Mesenchymal stem cell (in vitro differentiated cells and primary cell): ENCODE measurements around the gene ST8SIA2.

Experiments used
- DNase-seq: peaks from one replicate; pipeline ENCODE4 v3.0.0-alpha.2; 2013
- H2AFZ ChIP-seq: one replicate; pipeline ENCODE4 v1.6.1; 2013; ENCODE audit warnings: low read depth, mild to moderate bottlenecking, control low read depth, inconsistent platforms, low read length, moderate library complexity
- H2AK5ac ChIP-seq: 2 replicates; pipeline ENCODE4 v1.6.1; 2013; ENCODE audit warnings: low read length, moderate library complexity, mild to moderate bottlenecking, inconsistent platforms; ENCODE audit not compliant: severe bottlenecking
- H2BK120ac ChIP-seq: one replicate; pipeline ENCODE4 v1.6.1; 2013; ENCODE audit warnings: low read depth, mild to moderate bottlenecking, inconsistent platforms, low read length, moderate library complexity
- H2BK12ac ChIP-seq, 2 experiments: one replicate each; pipeline ENCODE4 v1.6.1; 2013; ENCODE audit warnings: inconsistent platforms in 2 of 2, low read length in 2 of 2, mild to moderate bottlenecking in 2 of 2, moderate library complexity in 2 of 2, control low read depth in 1 of 2
- H2BK15ac ChIP-seq: one replicate; pipeline ENCODE4 v1.6.1; 2013; ENCODE audit warnings: mild to moderate bottlenecking, low read depth, inconsistent platforms; ENCODE audit not compliant: poor library complexity, severe bottlenecking
- H2BK5ac ChIP-seq: 2 replicates; pipeline ENCODE4 v1.6.1; 2013; ENCODE audit warnings: low read depth, mild to moderate bottlenecking, low read length, control low read depth, inconsistent platforms; ENCODE audit not compliant: poor library complexity, severe bottlenecking
- H3K14ac ChIP-seq, 2 experiments: one replicate each; pipeline ENCODE4 v1.6.1; 2013; ENCODE audit warnings: inconsistent platforms in 2 of 2, low read length in 2 of 2, control low read depth in 1 of 2, mild to moderate bottlenecking in 1 of 2, moderate library complexity in 1 of 2
- H3K18ac ChIP-seq, 2 experiments: one replicate each; pipeline ENCODE4 v1.6.1; 2013; ENCODE audit warnings: inconsistent platforms in 2 of 2, low read length in 2 of 2, control low read depth in 1 of 2, low read depth in 1 of 2, mild to moderate bottlenecking in 1 of 2
- H3K23ac ChIP-seq, 2 experiments: one replicate each; pipeline ENCODE4 v1.6.1; 2013; ENCODE audit warnings: inconsistent platforms in 2 of 2, low read length in 2 of 2, mild to moderate bottlenecking in 2 of 2, moderate library complexity in 2 of 2, control low read depth in 1 of 2
- H3K27ac ChIP-seq: 2 replicates; pipeline ENCODE4 v1.5.1; 2013; ENCODE audit warnings: mild to moderate bottlenecking, moderate library complexity, low read length, control low read depth, inconsistent platforms; ENCODE audit not compliant: poor library complexity, severe bottlenecking
- H3K27me3 ChIP-seq, 2 experiments: 2 replicates each; pipeline versions ENCODE4 v1.6.1 to v1.7.0; 2013; ENCODE audit warnings: low read length in 2 of 2, mild to moderate bottlenecking in 2 of 2, moderate library complexity in 2 of 2, control low read depth in 1 of 2, inconsistent platforms in 1 of 2; ENCODE audit not compliant: control insufficient read depth in 1 of 2, insufficient read depth in 1 of 2
- H3K36me3 ChIP-seq, 2 experiments: 2 replicates each; pipeline versions ENCODE4 v1.6.1 to v1.7.0; 2013; ENCODE audit warnings: low read length in 2 of 2, control low read depth in 1 of 2, inconsistent platforms in 1 of 2, low read depth in 1 of 2, mild to moderate bottlenecking in 1 of 2; ENCODE audit not compliant: insufficient read depth in 2 of 2, control insufficient read depth in 1 of 2
- H3K4ac ChIP-seq, 2 experiments: one replicate each; pipeline ENCODE4 v1.6.1; 2013; ENCODE audit warnings: inconsistent platforms in 2 of 2, low read length in 2 of 2, mild to moderate bottlenecking in 2 of 2, moderate library complexity in 2 of 2, control low read depth in 1 of 2, low read depth in 1 of 2
- H3K4me1 ChIP-seq: 2 replicates; pipeline ENCODE4 v1.6.1; 2013; ENCODE audit warnings: low read depth, low read length, control low read depth; ENCODE audit not compliant: control insufficient read depth, insufficient read depth
- H3K4me2 ChIP-seq: 2 replicates; pipeline ENCODE4 v1.6.1; 2013; ENCODE audit warnings: low read length, mild to moderate bottlenecking, inconsistent platforms; ENCODE audit not compliant: poor library complexity, severe bottlenecking
- H3K4me3 ChIP-seq, 2 experiments: 2 replicates each; pipeline versions ENCODE4 v1.5.1 to v1.7.0; 2013; ENCODE audit warnings: low read length in 2 of 2, mild to moderate bottlenecking in 2 of 2, control low read depth in 1 of 2, low read depth in 1 of 2; ENCODE audit not compliant: insufficient read depth in 1 of 2
- H3K79me1 ChIP-seq: replicated peaks from 2 replicates; pipeline ENCODE4 v1.6.1; 2013; ENCODE audit warnings: mild to moderate bottlenecking, control low read depth, low read length, inconsistent platforms; ENCODE audit not compliant: poor library complexity, severe bottlenecking
- H3K9ac ChIP-seq: 2 replicates; pipeline ENCODE4 v1.7.0; 2013; ENCODE audit warnings: mild to moderate bottlenecking, low read length, moderate library complexity
- H3K9me3 ChIP-seq: 2 replicates; pipeline ENCODE4 v1.7.0; 2013; ENCODE audit warnings: mild to moderate bottlenecking, low read length; ENCODE audit not compliant: control insufficient read depth
- H4K8ac ChIP-seq: one replicate; pipeline ENCODE4 v1.6.1; 2013; ENCODE audit warnings: inconsistent platforms, mild to moderate bottlenecking, low read length, moderate library complexity
- H4K91ac ChIP-seq: one replicate; pipeline ENCODE4 v1.6.1; 2013; ENCODE audit warnings: mild to moderate bottlenecking, low read length, inconsistent platforms
- WGBS: methylation state at CpG from one replicate; pipeline ENCODE4 v1.1.7; 2013; ENCODE audit warnings: mixed read lengths; 5-methylcytosine and 5-hydroxymethylcytosine counted together

ST8SIA2 gene

DNA sequence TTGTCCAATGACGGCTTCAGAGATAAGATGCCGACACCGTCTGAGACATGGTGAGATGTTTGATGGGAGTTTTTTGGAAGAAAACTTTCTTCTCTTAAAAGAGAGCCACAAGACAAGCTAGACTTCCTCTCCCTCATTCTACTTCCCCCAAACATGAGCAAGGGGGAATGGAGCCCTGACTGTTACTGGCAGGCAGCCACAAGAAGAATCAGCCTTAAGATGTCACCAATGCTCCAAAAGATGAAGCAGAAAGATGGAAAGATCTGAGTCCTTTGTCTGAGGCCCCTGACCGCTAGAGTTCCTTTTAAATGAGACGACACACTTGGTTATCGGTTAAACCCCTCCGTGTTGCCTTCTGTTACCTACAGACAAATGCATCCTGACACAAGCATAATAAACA lies 108.7 kb downstream of the ST8SIA2 start:
- Histone ChIP-seq H3K27me3 (peaks cover 0 to 34% of the 10 kb centered on the region in 2 experiments), H2AK5ac (no peak overlapping the region), H3K4me3 (no peak overlapping the region), H3K27ac (no peak overlapping the region), H4K91ac (no peak overlapping the region), H3K18ac (no peak overlapping the region), H3K4me2 (no peak overlapping the region), H2BK5ac (no peak overlapping the region), H3K79me1 (no peaks in the 10 kb centered on the region), H3K4me1 (no peaks in the 10 kb centered on the region), H3K4ac (no peak overlapping the region), H4K8ac (no peak overlapping the region), H3K14ac (no peak overlapping the region), H2AFZ (no peak overlapping the region), H3K9ac (no peak overlapping the region), H3K36me3 (no peaks in the 10 kb centered on the region), H3K9me3 (peaks cover 4% of the 10 kb centered on the region), H3K23ac (no peak overlapping the region), H2BK120ac (no peak overlapping the region), H2BK15ac (no peak overlapping the region), H2BK12ac (no peak overlapping the region)
- WGBS: 84% methylated on average over 4 of the region's 7 CpGs
- DNase-seq: no peak

DNA sequence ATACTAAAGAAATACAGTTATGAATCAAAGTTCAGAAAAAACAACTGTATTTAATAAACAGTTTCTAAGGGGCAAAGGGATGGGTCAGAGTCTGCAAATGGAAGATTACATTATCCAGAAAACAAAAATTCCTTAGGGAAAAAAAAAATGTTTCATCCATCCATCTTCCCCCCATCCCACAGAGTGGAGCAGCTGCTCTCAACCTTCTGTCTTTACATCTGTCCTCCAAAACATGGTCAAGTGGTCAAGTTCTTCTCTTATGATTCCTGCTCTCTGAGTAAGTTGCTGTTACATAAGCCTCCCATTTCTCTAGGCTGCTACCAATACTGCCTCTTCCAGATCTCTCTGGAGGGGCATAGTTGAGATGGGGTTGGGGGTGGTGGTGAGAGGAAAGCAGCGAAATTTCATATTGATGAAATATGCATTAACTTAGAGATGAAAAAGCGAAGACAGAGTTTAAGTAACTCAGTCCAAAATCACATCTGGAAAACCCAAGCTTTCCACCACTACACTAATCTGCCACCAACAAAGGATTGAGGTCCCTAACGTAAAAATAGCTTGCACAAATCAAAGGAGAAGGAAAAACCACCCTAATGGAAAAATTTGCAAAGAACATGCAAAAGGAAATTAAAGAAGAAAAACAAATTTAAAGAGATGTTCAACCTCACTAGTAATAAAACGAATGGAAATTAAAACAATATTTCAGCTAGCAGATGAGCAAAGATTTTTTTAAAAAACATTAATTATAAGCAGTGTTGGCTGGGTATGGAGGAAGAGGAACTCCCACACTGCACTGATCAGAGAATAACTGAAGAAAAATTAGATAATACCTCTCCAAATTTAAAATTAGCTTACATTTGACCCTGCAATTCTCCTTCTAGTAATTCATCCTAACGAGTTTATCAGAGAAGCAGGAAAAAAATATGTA lies 109.5 kb downstream of the ST8SIA2 start:
- Histone ChIP-seq H3K4ac (no peak overlapping the region), H2BK12ac (no peak overlapping the region), H3K14ac (no peak overlapping the region), H3K4me2 (no peak overlapping the region), H2AK5ac (no peak overlapping the region), H3K27me3 (peaks cover 0 to 34% of the 10 kb centered on the region in 2 experiments), H3K36me3 (no peaks in the 10 kb centered on the region), H2BK120ac (no peak overlapping the region), H4K91ac (no peak overlapping the region), H2BK5ac (no peak overlapping the region), H3K9me3 (peaks cover 4% of the 10 kb centered on the region), H4K8ac (no peak overlapping the region), H2AFZ (no peak overlapping the region), H3K9ac (no peak overlapping the region), H3K23ac (no peak overlapping the region), H2BK15ac (no peak overlapping the region), H3K79me1 (no peaks in the 10 kb centered on the region), H3K4me1 (no peaks in the 10 kb centered on the region), H3K4me3 (no peak overlapping the region), H3K27ac (no peak overlapping the region), H3K18ac (no peak overlapping the region)
- DNase-seq: no peak
- WGBS: 89% methylated on average over 1 of the region's 5 CpGs

DNA sequence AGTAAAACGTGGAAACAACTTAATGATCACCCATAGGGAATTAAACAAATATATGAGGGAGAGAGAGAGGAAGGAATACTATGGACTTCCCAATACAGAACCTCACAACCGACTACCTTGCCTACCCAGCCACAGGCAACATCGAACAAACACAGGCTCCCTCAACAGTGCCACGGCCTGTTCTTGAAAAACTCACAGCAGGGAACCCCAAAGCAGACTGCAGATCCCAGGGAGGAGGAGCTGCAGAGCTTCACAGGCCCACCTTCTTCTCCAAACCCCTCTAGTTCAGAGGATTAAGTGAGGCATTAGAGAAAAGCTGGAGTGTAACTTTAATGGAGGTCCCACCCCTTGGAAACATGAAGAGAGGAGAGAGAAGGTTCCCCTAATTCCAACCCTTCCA lies 110.2 kb downstream of the ST8SIA2 start:
- DNase-seq: no peak
- no peak overlapping the region for H2BK15ac ChIP-seq
- no peaks in the 10 kb centered on the region for H3K4me1 ChIP-seq
- no peak overlapping the region for H2BK120ac ChIP-seq
- H3K27me3 ChIP-seq: peaks cover 0 to 34% of the 10 kb centered on the region in 2 experiments
- no CpG with 5 or more reads among the region's 4 CpGs for WGBS
- no peak overlapping the region for H4K8ac ChIP-seq
- no peak overlapping the region for H3K14ac ChIP-seq
- H3K79me1 ChIP-seq: no peaks in the 10 kb centered on the region
- no peak overlapping the region for H3K4ac ChIP-seq
- no peak overlapping the region for H2AFZ ChIP-seq
- H3K36me3 ChIP-seq: no peaks in the 10 kb centered on the region
- no peak overlapping the region for H3K4me3 ChIP-seq
- H3K9ac ChIP-seq: no peak overlapping the region
- peaks cover 4% of the 10 kb centered on the region for H3K9me3 ChIP-seq
- H3K4me2 ChIP-seq: no peak overlapping the region
- H4K91ac ChIP-seq: no peak overlapping the region
- no peak overlapping the region for H2BK12ac ChIP-seq
- H3K18ac ChIP-seq: no peak overlapping the region
- H3K27ac ChIP-seq: no peak overlapping the region
- no peak overlapping the region for H3K23ac ChIP-seq
- H2BK5ac ChIP-seq: no peak overlapping the region
- H2AK5ac ChIP-seq: no peak overlapping the region

DNA sequence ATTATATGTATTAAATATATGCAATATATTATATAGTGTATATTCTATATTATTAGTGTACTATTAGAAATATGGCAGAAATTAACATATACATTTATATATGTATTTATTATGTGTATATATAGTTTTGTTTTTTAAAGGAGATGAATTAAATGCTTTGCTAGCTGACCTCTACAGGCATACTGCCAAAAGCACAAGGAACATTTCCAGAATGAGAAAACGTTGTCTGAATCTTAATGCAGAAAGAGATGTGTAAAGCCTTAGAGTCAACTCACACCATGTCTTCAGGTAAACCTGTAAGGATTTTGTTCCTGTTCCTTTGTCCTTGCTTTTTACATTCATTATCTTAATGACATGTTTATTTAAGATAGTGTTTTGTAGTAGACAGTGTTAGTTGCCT lies 111.9 kb downstream of the ST8SIA2 start:
- no peak overlapping the region for H3K18ac ChIP-seq

More for the DNA sequence above, 111.9 kb downstream of the ST8SIA2 start:
- H4K8ac ChIP-seq: no peak overlapping the region
- no peak overlapping the region for H3K14ac ChIP-seq
- H2AK5ac ChIP-seq: no peak overlapping the region
- peaks cover 0 to 19% of the 10 kb centered on the region in 2 experiments for H3K27me3 ChIP-seq
- no peak overlapping the region for H3K4me2 ChIP-seq
- no peaks in the 10 kb centered on the region for H3K36me3 ChIP-seq
- H3K4me1 ChIP-seq: no peaks in the 10 kb centered on the region
- WGBS: 100% methylated on average over 1 of the region's 1 CpG
- H3K9ac ChIP-seq: no peak overlapping the region
- H3K4ac ChIP-seq: no peak overlapping the region
- no peak overlapping the region for H3K27ac ChIP-seq
- no peak overlapping the region for H2BK12ac ChIP-seq
- no peak overlapping the region for H2BK5ac ChIP-seq
- no peak overlapping the region for H3K4me3 ChIP-seq
- H3K23ac ChIP-seq: no peak overlapping the region
- H2AFZ ChIP-seq: no peak overlapping the region
- DNase-seq: no peak
- peaks cover 4% of the 10 kb centered on the region for H3K9me3 ChIP-seq
- no peaks in the 10 kb centered on the region for H3K79me1 ChIP-seq
- H2BK15ac ChIP-seq: no peak overlapping the region
- no peak overlapping the region for H2BK120ac ChIP-seq
- H4K91ac ChIP-seq: no peak overlapping the region
